ENCODE results near the gene RNF126.

RNF126 gene

GRCh38 chr19:619286-620002 lies 43.6 kb downstream of the RNF126 start:
- Histone ChIP-seq H3K36me3 (ENCODE audit: insufficient read depth, low read length) (peaks cover 53% of the 10 kb centered on the region), H3K9me3 (ENCODE audit: low read length) (peaks cover 2% of the 10 kb centered on the region), H3K4me3 (ENCODE audit: low read length) (no peak overlapping the region), H3K27me3 (ENCODE audit: insufficient read depth, low read length) (no peaks in the 10 kb centered on the region), H2AFZ (ENCODE audit: low read depth, low read length) (no peak overlapping the region), H3K4me1 (ENCODE audit: insufficient read depth, low read length) (peaks cover 9% of the 10 kb centered on the region)

GRCh38 chr19:618674-619285 lies 44.2 kb downstream of the RNF126 start:
- Histone ChIP-seq H2AFZ (ENCODE audit: low read depth, low read length) (no peak overlapping the region), H3K36me3 (ENCODE audit: insufficient read depth, low read length) (peaks cover 54% of the 10 kb centered on the region), H3K4me3 (ENCODE audit: low read length) (no peak overlapping the region), H3K27me3 (ENCODE audit: insufficient read depth, low read length) (no peaks in the 10 kb centered on the region), H3K4me1 (ENCODE audit: insufficient read depth, low read length) (peaks cover 2% of the 10 kb centered on the region), H3K9me3 (ENCODE audit: low read length) (peaks cover 2% of the 10 kb centered on the region)

GRCh38 chr19:618247-618619 lies 44.8 kb downstream of the RNF126 start:
- Histone ChIP-seq H3K27me3 (ENCODE audit: insufficient read depth, low read length) (no peaks in the 10 kb centered on the region), H3K9me3 (ENCODE audit: low read length) (peaks cover 2% of the 10 kb centered on the region), H2AFZ (ENCODE audit: low read depth, low read length) (no peak overlapping the region), H3K36me3 (ENCODE audit: insufficient read depth, low read length) (peaks cover 54% of the 10 kb centered on the region), H3K4me1 (ENCODE audit: insufficient read depth, low read length) (no peaks in the 10 kb centered on the region), H3K4me3 (ENCODE audit: low read length) (no peak overlapping the region)

GRCh38 chr19:617551-618246 lies 45.3 kb downstream of the RNF126 start:
- Histone ChIP-seq H3K4me1 (ENCODE audit: insufficient read depth, low read length) (no peaks in the 10 kb centered on the region), H2AFZ (ENCODE audit: low read depth, low read length) (no peak overlapping the region), H3K27me3 (ENCODE audit: insufficient read depth, low read length) (no peaks in the 10 kb centered on the region), H3K4me3 (ENCODE audit: low read length) (no peak overlapping the region), H3K36me3 (ENCODE audit: insufficient read depth, low read length) (peaks cover 51% of the 10 kb centered on the region), H3K9me3 (ENCODE audit: low read length) (peaks cover 2% of the 10 kb centered on the region)

- Histone ChIP-seq H3K4me3 (ENCODE audit: low read length) (no peak overlapping the region), H3K9me3 (ENCODE audit: low read length) (peaks cover 2% of the 10 kb centered on the region), H3K36me3 (ENCODE audit: insufficient read depth, low read length) (peaks cover 50% of the 10 kb centered on the region), H3K27me3 (ENCODE audit: insufficient read depth, low read length) (no peaks in the 10 kb centered on the region), H3K4me1 (ENCODE audit: insufficient read depth, low read length) (no peaks in the 10 kb centered on the region), H2AFZ (ENCODE audit: low read depth, low read length) (no peak overlapping the region)
Measured at GRCh38 chr19:616747-617526, 46.1 kb downstream of the RNF126 start.

- H2AFZ ChIP-seq (ENCODE audit: low read depth, low read length): no peak overlapping the region
Measured at GRCh38 chr19:616062-616700, 46.8 kb downstream of the RNF126 start.

DNA sequence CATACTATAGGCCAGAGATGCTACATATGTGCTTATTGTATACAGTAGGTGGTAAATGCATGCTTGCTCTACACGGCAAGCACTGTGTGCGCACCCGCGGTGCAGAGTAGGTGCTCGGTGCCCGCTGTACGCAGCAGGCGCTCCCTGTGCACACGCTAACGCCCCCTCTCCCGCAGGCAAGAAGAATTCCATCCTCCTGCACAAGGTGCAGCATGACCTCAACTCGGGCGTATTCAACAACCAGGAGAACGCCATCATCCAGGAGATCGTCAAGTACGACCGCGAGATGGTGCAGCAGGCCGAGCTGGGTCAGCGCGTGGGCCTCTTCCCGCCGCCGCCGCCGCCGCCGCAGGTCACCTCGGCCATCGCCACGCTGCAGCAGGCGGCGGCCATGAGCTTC lies 47.4 kb downstream of the RNF126 start:
- Histone ChIP-seq H3K4me1 (ENCODE audit: insufficient read depth, low read length) (peaks cover 4% of the 10 kb centered on the region), H3K27me3 (ENCODE audit: insufficient read depth, low read length) (no peaks in the 10 kb centered on the region), H3K36me3 (ENCODE audit: insufficient read depth, low read length) (peaks cover 40% of the 10 kb centered on the region)

More at GRCh38 chr19:616062-616700, 46.8 kb downstream of the RNF126 start:
- H3K27me3 ChIP-seq (ENCODE audit: insufficient read depth, low read length): no peaks in the 10 kb centered on the region
- peaks cover 44% of the 10 kb centered on the region for H3K36me3 ChIP-seq (ENCODE audit: insufficient read depth, low read length)
- no peaks in the 10 kb centered on the region for H3K9me3 ChIP-seq (ENCODE audit: low read length)
- no peak overlapping the region for H3K4me3 ChIP-seq (ENCODE audit: low read length)
- H3K4me1 ChIP-seq (ENCODE audit: insufficient read depth, low read length): peaks cover under 1% of the 10 kb centered on the region

GRCh38 chr19:613732-614567 lies 49.1 kb downstream of the RNF126 start:
- peaks cover 4% of the 10 kb centered on the region for H3K4me1 ChIP-seq (ENCODE audit: insufficient read depth, low read length)
- H3K4me3 ChIP-seq (ENCODE audit: low read length): no peak overlapping the region
- peaks cover 26% of the 10 kb centered on the region for H3K36me3 ChIP-seq (ENCODE audit: insufficient read depth, low read length)
- no peaks in the 10 kb centered on the region for H3K9me3 ChIP-seq (ENCODE audit: low read length)
- no peaks in the 10 kb centered on the region for H3K27me3 ChIP-seq (ENCODE audit: insufficient read depth, low read length)
- no peak overlapping the region for H2AFZ ChIP-seq (ENCODE audit: low read depth, low read length)

More for the DNA sequence above, 47.4 kb downstream of the RNF126 start:
- Histone ChIP-seq H2AFZ (ENCODE audit: low read depth, low read length) (no peak overlapping the region), H3K4me3 (ENCODE audit: low read length) (no peak overlapping the region), H3K9me3 (ENCODE audit: low read length) (no peaks in the 10 kb centered on the region)

DNA sequence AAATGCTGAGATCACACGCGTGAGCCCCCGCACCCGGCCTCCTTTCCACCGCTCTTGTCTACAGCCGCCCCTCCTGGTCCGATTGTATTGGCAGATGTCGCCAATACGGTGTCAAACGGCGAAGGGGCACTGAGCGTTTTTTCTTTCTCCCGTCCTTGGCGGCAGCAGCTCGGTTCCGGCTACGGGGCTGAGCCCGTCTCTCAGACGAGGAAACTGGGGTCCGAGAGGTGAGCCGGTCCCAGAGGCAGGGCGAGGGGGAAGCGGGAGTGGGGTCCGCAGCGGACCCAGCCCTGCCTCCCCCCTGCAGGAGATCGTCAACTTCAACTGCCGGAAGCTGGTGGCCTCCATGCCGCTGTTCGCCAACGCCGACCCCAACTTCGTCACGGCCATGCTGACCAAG lies 50.1 kb downstream of the RNF126 start:
- Histone ChIP-seq H3K27me3 (ENCODE audit: insufficient read depth, low read length) (no peaks in the 10 kb centered on the region), H3K9me3 (ENCODE audit: low read length) (no peaks in the 10 kb centered on the region), H3K4me3 (ENCODE audit: low read length) (no peak overlapping the region), H2AFZ (ENCODE audit: low read depth, low read length) (no peak overlapping the region), H3K4me1 (ENCODE audit: insufficient read depth, low read length) (peaks cover 4% of the 10 kb centered on the region), H3K36me3 (ENCODE audit: insufficient read depth, low read length) (peaks cover 17% of the 10 kb centered on the region)

DNA sequence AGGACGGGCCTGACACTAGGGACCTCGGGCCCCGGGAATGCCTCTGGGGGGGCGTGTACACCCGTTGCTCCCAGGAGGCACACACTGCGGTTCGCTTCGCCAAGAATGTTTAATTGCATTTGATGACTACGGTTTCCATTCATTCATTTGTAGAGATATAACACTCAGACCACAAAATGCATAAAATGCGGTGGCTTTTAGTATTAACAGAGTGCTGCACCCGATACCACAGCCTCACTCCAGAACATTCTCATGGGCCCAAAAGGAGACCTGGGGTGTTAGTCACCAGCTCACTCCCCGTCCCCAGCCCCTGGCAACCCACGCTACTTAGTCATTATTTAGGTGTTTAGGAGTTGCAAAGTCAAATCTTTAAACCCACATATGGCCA lies 51.5 kb downstream of the RNF126 start:
- Histone ChIP-seq H3K9me3 (ENCODE audit: low read length) (no peaks in the 10 kb centered on the region), H3K36me3 (ENCODE audit: insufficient read depth, low read length) (peaks cover 12% of the 10 kb centered on the region), H3K4me3 (ENCODE audit: low read length) (no peak overlapping the region)

GRCh38 chr19:610801-611480 lies 52.1 kb downstream of the RNF126 start:
- Histone ChIP-seq H3K36me3 (ENCODE audit: insufficient read depth, low read length) (peaks cover 12% of the 10 kb centered on the region), H3K4me1 (ENCODE audit: insufficient read depth, low read length) (peaks cover 4% of the 10 kb centered on the region), H3K9me3 (ENCODE audit: low read length) (no peaks in the 10 kb centered on the region), H3K4me3 (ENCODE audit: low read length) (no peak overlapping the region), H3K27me3 (ENCODE audit: insufficient read depth, low read length) (no peaks in the 10 kb centered on the region), H2AFZ (ENCODE audit: low read depth, low read length) (no peak overlapping the region)

More for the DNA sequence above, 51.5 kb downstream of the RNF126 start:
- H3K27me3 ChIP-seq (ENCODE audit: insufficient read depth, low read length): no peaks in the 10 kb centered on the region
- H3K4me1 ChIP-seq (ENCODE audit: insufficient read depth, low read length): peaks cover 4% of the 10 kb centered on the region
- no peak overlapping the region for H2AFZ ChIP-seq (ENCODE audit: low read depth, low read length)
